ENCODE data around the gene CAB39L.

Gene CAB39L

GRCh38 chr13:49395878-49396380 lies 47.9 kb downstream of the CAB39L start:
- no peak for DNase-seq

GRCh38 chr13:49395451-49395865 lies 48.4 kb downstream of the CAB39L start:
- DNase-seq = no peak

- no peak for DNase-seq
Measured at GRCh38 chr13:49388091-49388635, 55.7 kb downstream of the CAB39L start.

DNA sequence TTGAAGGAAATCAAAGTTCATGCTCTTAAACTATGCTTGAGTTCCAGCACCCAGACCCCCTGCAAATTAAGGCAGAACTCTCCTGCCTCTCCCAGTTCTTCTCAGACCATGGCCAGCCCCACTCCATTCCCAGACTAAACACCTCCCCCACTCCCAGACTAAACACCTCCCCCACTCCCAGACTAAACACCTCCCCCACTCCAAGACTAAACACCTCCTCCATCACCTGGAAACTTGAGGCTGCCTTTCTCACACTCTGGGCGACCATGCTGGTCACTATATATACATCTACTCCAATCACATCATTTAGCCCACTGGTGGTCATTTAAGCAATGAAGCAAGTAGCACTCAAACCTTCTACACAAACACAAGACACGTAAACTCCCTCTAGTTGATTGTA lies 57.2 kb downstream of the CAB39L start:
- no peak for DNase-seq

GRCh38 chr13:49376121-49376520 lies 67.7 kb downstream of the CAB39L start:
- no peak for DNase-seq

DNA sequence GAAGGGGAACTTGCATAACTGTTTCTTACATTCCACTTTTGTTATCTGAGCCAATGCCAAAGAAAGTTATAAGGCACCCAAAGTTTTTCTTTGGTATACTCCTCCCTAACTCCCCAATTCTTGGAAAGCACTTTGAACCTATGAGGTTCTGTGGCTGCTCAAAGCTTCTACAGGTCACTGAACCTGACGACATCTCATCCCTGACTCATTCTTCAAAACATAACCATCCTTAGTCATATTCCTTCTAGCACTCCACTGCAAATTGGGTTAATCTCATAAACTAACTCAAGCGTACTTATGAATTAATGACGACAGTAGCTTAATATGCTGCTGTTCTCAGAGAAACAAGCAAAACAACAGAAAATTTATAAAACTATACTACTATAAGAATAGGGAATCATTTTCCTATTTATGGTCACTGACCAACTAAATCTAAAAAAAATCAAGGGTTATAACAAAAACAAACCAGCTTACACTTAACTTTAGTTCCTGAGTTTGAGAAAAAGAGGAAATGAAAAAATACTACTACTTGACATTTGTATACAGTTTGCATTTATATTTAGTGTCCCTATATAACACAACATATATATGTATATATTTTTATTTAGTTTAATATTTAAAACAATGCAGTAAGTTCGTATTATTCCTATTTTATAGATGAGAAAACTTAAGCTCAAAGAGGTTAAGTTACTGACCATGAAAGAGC lies 69.1 kb downstream of the CAB39L start:
- no peak for DNase-seq

DNA sequence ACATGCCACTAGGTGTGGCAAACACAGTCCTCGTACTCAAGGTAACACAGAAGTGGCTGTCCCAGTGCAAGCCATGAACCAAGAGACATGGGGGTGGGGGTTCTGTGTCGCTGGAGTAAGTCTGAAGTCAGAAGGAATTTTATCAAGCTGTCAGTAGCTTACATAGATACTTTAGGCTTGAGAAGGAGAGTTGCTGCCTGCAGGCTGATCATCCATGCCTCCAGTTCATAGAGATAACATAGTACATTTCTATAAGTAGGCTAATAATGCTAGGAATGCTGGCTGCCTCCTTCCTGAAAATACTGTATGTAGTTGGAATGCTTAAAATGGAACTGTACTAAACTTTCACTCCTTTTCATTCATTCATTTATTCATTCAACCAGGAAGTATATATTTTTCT lies 70.1 kb downstream of the CAB39L start:
- no peak for DNase-seq

DNA sequence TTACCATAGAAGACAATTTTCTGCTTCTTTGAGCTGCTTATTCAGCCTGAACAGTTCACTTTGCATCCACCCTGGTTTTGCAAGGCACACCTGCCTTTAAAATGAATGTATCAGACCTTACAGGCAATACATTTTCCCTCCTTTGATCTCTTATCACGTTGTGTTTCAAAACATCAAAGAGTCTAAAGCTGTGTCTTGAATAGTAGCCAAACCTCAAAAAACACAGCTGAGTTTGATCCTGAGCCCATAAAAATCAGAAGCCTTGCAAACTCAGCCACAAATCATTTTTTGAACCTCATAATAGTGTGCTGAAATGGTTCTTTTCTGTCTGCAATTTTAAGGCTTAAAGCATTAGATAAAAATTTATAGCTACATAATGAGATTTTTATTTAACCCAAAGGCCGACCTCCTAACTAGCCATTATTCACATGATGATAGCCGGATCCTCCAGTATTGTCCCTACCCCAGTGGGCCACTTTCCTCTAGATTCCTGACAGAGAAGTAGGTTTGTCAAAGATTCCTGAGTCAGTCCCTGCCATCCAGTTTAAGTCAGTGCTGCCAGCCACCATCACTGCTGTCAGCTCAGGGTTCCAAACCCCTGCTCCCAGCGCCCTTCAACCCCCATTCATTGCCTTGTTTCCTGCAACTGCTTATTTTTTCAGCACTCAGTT lies 71.8 kb downstream of the CAB39L start:
- DNase-seq = peak in 1 of 2 experiments; percentile 1

DNA sequence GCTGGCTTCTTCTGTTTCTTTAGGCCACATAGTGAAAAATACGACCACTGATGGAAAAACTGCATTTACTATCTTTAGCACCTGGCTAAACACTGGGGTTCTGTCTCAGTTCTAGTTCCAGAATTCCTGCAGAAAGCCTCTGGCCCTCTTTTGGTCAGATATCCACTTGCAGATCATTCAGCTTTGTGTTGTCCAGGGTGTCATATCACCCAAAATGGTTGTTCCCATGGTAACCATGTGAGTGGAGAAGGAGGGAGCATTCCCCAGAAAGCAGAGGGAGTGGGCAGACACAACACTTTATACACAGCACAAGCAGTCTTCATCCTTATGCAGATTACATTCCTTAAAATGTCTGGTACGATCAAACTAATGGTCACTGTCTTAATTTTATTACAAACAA lies 73.5 kb downstream of the CAB39L start:
- DNase-seq = no peak

GRCh38 chr13:49369866-49370265 lies 74.0 kb downstream of the CAB39L start:
- DNase-seq = no peak

DNA sequence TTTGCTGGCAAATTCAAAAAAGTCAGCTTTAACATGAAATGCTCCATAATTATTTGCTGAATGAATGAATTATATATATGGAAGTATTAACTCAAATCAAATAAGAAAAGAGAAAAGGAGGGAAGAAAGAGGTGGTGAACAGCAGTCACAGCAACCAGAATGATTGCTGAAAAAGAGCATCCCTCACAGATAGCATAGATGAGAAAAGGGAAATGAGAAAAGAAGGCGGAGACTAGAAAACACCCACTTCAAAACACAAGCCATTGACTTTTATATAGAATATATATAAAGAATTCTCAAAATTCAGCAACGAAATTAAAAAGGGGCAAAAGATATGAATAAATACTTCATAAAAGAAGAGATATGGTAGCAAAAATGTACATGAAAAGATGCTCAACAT lies 75.2 kb downstream of the CAB39L start:
- DNase-seq = no peak

DNA sequence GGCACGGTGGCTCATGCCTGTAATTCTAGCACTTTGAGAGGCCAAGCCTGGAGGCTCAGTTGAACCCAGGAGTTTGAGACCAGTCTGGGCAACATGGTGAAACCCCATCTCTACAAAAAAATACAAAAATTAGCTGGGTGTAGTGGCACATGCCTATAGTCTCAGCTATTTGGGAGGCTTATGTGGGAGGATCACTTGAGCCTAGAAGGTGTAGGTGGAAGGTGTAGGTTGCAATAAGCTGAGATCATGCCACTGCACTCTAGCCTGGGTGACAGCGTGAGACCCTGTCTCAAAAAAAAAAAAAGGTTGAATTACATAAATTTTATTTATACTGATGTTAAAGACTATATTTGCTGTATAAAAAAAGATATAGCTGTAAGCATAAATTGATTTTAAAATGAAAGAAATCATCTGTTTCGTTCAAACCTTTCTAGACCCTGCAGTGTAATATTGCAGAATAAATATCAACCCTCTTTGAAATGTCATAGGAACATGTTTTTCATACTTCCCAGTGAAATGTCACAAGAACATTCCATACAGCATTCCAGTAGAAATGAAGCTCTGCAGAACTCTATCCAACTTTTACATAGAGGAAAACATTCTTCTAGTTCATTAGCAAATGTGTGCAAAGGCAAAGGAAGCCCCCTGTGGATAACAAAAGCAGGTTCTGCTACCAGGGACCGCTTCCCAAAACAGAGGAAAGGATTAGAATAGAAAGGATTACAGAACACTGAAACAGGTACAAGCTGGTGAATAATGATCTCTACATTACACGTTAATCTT lies 76.0 kb downstream of the CAB39L start:
- DNase-seq = no peak

DNA sequence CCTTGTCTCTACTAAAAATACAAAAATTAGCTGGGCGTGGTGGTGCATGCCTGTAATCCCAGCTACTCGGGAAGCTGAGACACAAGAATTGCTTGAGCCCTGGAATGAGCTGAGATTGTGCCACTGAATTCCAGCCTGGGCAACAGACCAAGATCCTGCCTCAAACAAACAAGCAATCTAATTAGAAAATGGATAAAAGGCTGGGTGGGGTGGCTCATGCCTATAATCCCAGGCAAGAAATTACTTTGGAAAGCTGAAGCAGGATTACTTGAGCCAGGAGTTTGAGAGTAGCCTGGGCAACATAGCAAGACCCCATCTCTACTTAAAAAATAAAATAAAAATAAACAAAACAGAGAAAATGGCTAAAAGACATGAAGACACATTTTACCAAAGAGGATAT lies 77.0 kb downstream of the CAB39L start:
- no peak for DNase-seq

GRCh38 chr13:49357694-49358093 lies 86.2 kb downstream of the CAB39L start:
- DNase-seq = no peak

DNA sequence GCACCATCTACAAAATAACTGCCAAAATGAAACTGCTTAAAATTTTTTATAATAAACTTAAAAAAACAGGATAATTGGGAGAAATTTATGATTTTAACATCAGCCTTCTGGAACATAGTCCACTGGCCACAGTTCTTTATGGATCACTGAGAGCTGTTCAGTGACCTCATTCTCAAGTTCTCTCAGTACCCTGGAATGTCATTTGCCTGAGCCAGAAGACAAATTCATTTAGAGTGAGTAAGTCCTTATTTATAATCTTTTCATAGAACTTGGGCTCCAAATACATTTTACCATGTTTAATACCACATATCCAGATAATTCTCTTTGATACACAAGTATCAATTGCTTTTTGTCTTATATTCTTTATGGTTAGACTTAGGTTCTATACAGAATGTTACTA lies 87.6 kb downstream of the CAB39L start:
- DNase-seq = no peak

- no peak for DNase-seq
Measured at GRCh38 chr13:49354719-49355118, 89.1 kb downstream of the CAB39L start.

GRCh38 chr13:49353908-49354307 lies 90.0 kb downstream of the CAB39L start:
- DNase-seq = no peak

DNA sequence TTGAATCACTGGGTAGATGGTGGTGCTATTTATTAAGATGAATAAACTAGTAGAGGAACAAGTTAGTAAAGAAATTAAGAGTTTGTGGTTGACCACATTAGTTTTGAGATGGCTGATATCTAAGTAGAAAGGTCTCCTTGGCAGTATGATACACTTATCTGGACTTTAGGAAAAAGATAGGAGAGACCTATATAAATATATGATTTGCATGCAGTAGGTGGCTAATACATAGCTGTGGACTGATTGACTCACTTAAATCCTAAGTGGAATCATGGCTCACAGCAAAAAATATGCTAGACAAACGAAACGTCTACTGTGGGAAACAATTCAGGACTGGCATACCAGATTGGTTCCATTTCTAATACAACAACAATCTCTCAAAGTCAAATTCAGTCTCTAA lies 92.0 kb downstream of the CAB39L start:
- DNase-seq = no peak

- no peak for DNase-seq
Measured at GRCh38 chr13:49348751-49349150, 95.1 kb downstream of the CAB39L start.

- no peak for DNase-seq
Measured at GRCh38 chr13:49347650-49348385, 96.0 kb downstream of the CAB39L start.

GRCh38 chr13:49346460-49346859 lies 97.4 kb downstream of the CAB39L start:
- no peak for DNase-seq

DNA sequence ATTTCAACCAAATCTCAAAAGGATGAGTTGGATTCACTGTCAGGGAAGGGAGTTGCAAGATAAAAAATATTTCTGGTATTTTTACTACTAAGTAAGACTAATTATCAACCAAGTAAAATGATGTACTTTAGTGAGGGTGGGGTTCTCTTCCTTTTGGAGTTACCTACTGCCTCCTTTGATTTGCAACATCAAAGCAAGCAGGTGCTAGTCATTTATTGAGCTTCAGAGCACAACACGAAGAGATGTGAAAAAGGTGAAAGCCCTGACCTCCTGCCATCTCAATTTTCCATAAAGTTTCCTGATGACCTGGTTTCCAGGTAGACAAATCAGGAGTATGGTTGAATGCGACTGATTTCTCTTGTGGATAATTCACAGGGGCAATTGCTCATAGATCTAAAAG lies 100.1 kb downstream of the CAB39L start:
- no peak for DNase-seq

GRCh38 chr13:49343255-49343654 lies 100.6 kb downstream of the CAB39L start:
- DNase-seq = no peak
